ENCODE measurements around the gene MRPS10. TPM values are rescaled to one million over a fixed set of nuclear protein-coding genes. Genes with fewer than 3 reads are reported as not detected.
"Not testable (repeated sequence)": the region's sequence is repeated elsewhere in the genome, so short reads cannot be mapped to it uniquely, and the experiment has no call there.

The MRPS10 gene
- total and polyA plus RNA-seq, 2 donors (not counting 1 experiment from before 2014, with no cell fraction given), result 10.5 to 26.4 TPM

GRCh38 chr6:42194056-42194455 is 23.6 kb downstream of the MRPS10 start:
- H3K4me3 ChIP-seq (ENCODE audit: control extremely low read depth in 1 of 5, extremely low read depth in 1 of 5, insufficient read depth in 1 of 5, low read depth in 2 of 5, low read length in 4 of 5), result no peak overlapping the region
- no peak overlapping the region for H2AFZ ChIP-seq (ENCODE audit: insufficient read depth, low read depth, low read length, poor library complexity, severe bottlenecking)
- H3K79me2 ChIP-seq (ENCODE audit: control insufficient read depth, insufficient read depth, low read length), result no peaks in the 10 kb centered on the region
- no peak for DNase-seq
- no peak for TF ChIP-seq CTCF (IDR thresholded peaks at IDR 0.05)
- TF ChIP-seq EZH2 (IDR thresholded peaks at IDR 0.05; ENCODE audit: borderline replicate concordance, insufficient read depth, low read depth, low read length, poor library complexity, severe bottlenecking), result no peak
- H3K4me1 ChIP-seq (ENCODE audit: control insufficient read depth in 2 of 2, insufficient read depth in 2 of 2, low read length in 2 of 2), result no peaks in the 10 kb centered on the region
- 97% methylated on average over 5 of the region's 5 CpGs for WGBS (ENCODE audit: insufficient coverage)
- CTCF ChIA-PET, result interaction anchor here (1.4 kb wide), 1 partner anchor 20 kb away, joined by 4 read pairs; no protein-coding TSS in a partner anchor
- intact Hi-C loops (cut with micrococcal nuclease), result no loop called here
- H3K9me3 ChIP-seq (ENCODE audit: control extremely low read depth in 1 of 3, control insufficient read depth in 2 of 3, insufficient read depth in 1 of 3, low read length in 2 of 3), result no peaks in the 10 kb centered on the region
- POLR2A ChIA-PET, result no interaction called here
- no peaks in the 10 kb centered on the region for H3K27me3 ChIP-seq (replicated peaks in 1 of 4; ENCODE audit: control extremely low read depth in 1 of 4, control insufficient read depth in 3 of 4, insufficient read depth in 4 of 4, low read length in 3 of 4)
- H3K27ac ChIP-seq (ENCODE audit: low read length in 2 of 2), result no peak overlapping the region
- H3K27ac Mint-ChIP-seq, result no peak overlapping the region
- H3K4me1 Mint-ChIP-seq, result peaks cover 4% of the 10 kb centered on the region
- no peak overlapping the region for H3K9ac ChIP-seq (ENCODE audit: low read length)
- H3K27me3 Mint-ChIP-seq, result no peaks in the 10 kb centered on the region
- no peak for ATAC-seq (ENCODE audit: low read depth)
- no peak overlapping the region for H3K4me3 Mint-ChIP-seq
- no peak overlapping the region for H3K4me2 ChIP-seq (replicated peaks; ENCODE audit: low read depth, low read length, poor library complexity, severe bottlenecking)
- no peaks in the 10 kb centered on the region for H3K9me3 Mint-ChIP-seq (ENCODE audit: insufficient read depth)
- no peaks in the 10 kb centered on the region for H4K20me1 ChIP-seq (ENCODE audit: control insufficient read depth, insufficient read depth, low read length, poor library complexity, severe bottlenecking)
- no peaks in the 10 kb centered on the region for H3K36me3 ChIP-seq (replicated peaks in 1 of 2; ENCODE audit: control extremely low read depth in 1 of 2, control insufficient read depth in 1 of 2, extremely low read depth in 1 of 2, insufficient read depth in 2 of 2, low read length in 1 of 2)

- Histone ChIP-seq H3K4me2 (replicated peaks; ENCODE audit: low read depth, low read length, poor library complexity, severe bottlenecking) (no peak overlapping the region), H3K27ac (ENCODE audit: low read length in 2 of 2) (no peak overlapping the region), H4K20me1 (ENCODE audit: control insufficient read depth, insufficient read depth, low read length, poor library complexity, severe bottlenecking) (no peaks in the 10 kb centered on the region), H3K9me3 (ENCODE audit: control extremely low read depth in 1 of 3, control insufficient read depth in 2 of 3, insufficient read depth in 1 of 3, low read length in 2 of 3) (no peaks in the 10 kb centered on the region), H3K79me2 (ENCODE audit: control insufficient read depth, insufficient read depth, low read length) (no peaks in the 10 kb centered on the region), H3K4me3 (ENCODE audit: control extremely low read depth in 1 of 5, extremely low read depth in 1 of 5, insufficient read depth in 1 of 5, low read depth in 2 of 5, low read length in 4 of 5) (no peak overlapping the region), H3K9ac (ENCODE audit: low read length) (no peak overlapping the region), H3K4me1 (ENCODE audit: control insufficient read depth in 2 of 2, insufficient read depth in 2 of 2, low read length in 2 of 2) (no peaks in the 10 kb centered on the region), H2AFZ (ENCODE audit: insufficient read depth, low read depth, low read length, poor library complexity, severe bottlenecking) (no peak overlapping the region), H3K27me3 (replicated peaks in 1 of 4; ENCODE audit: control extremely low read depth in 1 of 4, control insufficient read depth in 3 of 4, insufficient read depth in 4 of 4, low read length in 3 of 4) (no peaks in the 10 kb centered on the region), H3K36me3 (replicated peaks in 1 of 2; ENCODE audit: control extremely low read depth in 1 of 2, control insufficient read depth in 1 of 2, extremely low read depth in 1 of 2, insufficient read depth in 2 of 2, low read length in 1 of 2) (no peaks in the 10 kb centered on the region)
- Mint-ChIP-seq H3K4me3 (no peak overlapping the region), H3K9me3 (ENCODE audit: insufficient read depth) (no peaks in the 10 kb centered on the region), H3K4me1 (peaks cover 4% of the 10 kb centered on the region), H3K27ac (no peak overlapping the region), H3K27me3 (no peaks in the 10 kb centered on the region)
- DNase-seq, result no peak
- POLR2A ChIA-PET, result no interaction called here
- TF ChIP-seq CTCF (IDR thresholded peaks at IDR 0.05), result no peak
- no peak for TF ChIP-seq EZH2 (IDR thresholded peaks at IDR 0.05; ENCODE audit: borderline replicate concordance, insufficient read depth, low read depth, low read length, poor library complexity, severe bottlenecking)
- CTCF ChIA-PET, result interaction anchor here (1.4 kb wide), 1 partner anchor 21 kb away, joined by 4 read pairs; no protein-coding TSS in a partner anchor
- ATAC-seq (ENCODE audit: low read depth), result no peak
- WGBS (ENCODE audit: insufficient coverage), result 87% methylated on average over 8 of the region's 8 CpGs
- intact Hi-C loops (cut with micrococcal nuclease), result no loop called here
These were observed 24.2 kb downstream of the MRPS10 start for GRCh38 chr6:42193491-42193894.

- DNase-seq; H3K79me2 ChIP-seq (ENCODE audit: control insufficient read depth, insufficient read depth, low read length); H3K27me3 Mint-ChIP-seq; H3K9me3 ChIP-seq (ENCODE audit: control extremely low read depth in 1 of 3, control insufficient read depth in 2 of 3, insufficient read depth in 1 of 3, low read length in 2 of 3); H3K27ac ChIP-seq (ENCODE audit: low read length in 2 of 2); POLR2A ChIA-PET; H2AFZ ChIP-seq (ENCODE audit: insufficient read depth, low read depth, low read length, poor library complexity, severe bottlenecking); H3K27me3 ChIP-seq (replicated peaks in 1 of 4; ENCODE audit: control extremely low read depth in 1 of 4, control insufficient read depth in 3 of 4, insufficient read depth in 4 of 4, low read length in 3 of 4); H3K9ac ChIP-seq (ENCODE audit: low read length); H3K4me1 Mint-ChIP-seq; H3K36me3 ChIP-seq (replicated peaks in 1 of 2; ENCODE audit: control extremely low read depth in 1 of 2, control insufficient read depth in 1 of 2, extremely low read depth in 1 of 2, insufficient read depth in 2 of 2, low read length in 1 of 2); H3K9me3 Mint-ChIP-seq (ENCODE audit: insufficient read depth); H3K4me3 Mint-ChIP-seq; H3K27ac Mint-ChIP-seq; CTCF ChIA-PET; intact Hi-C loops (cut with micrococcal nuclease); H3K4me3 ChIP-seq (ENCODE audit: control extremely low read depth in 1 of 5, extremely low read depth in 1 of 5, insufficient read depth in 1 of 5, low read depth in 2 of 5, low read length in 4 of 5); H3K4me1 ChIP-seq (ENCODE audit: control insufficient read depth in 2 of 2, insufficient read depth in 2 of 2, low read length in 2 of 2); H3K4me2 ChIP-seq (replicated peaks; ENCODE audit: low read depth, low read length, poor library complexity, severe bottlenecking); ATAC-seq (ENCODE audit: low read depth); H4K20me1 ChIP-seq (ENCODE audit: control insufficient read depth, insufficient read depth, low read length, poor library complexity, severe bottlenecking): not testable (repeated sequence)
- WGBS (ENCODE audit: insufficient coverage), result 94% methylated on average over 3 of the region's 5 CpGs
These were observed 25.3 kb downstream of the MRPS10 start for GRCh38 chr6:42192385-42192784.
